Stomach (tissue), 4 donors: ENCODE data around the gene DOK3.

Experiments used
- EP300 ChIP-seq: sonication (generic); formaldehyde crosslinking; IDR thresholded peaks from one replicate; pipeline ENCODE4 v1.6.1; 2017; ENCODE audit warnings: antibody characterized with exemption
- TF ChIP-seq, protein P1 (sequence below), 7 experiments: fragments of 450-650 bp in 4 of 7; fragments of 200-600 bp in 3 of 7; sonication (generic) in 3 of 7; IDR thresholded peaks; one replicate each; pipeline ENCODE4 v1.5.1; 2016 to 2019; ENCODE audit warnings: antibody characterized with exemption in 7 of 7, control low read depth in 2 of 7, mild to moderate bottlenecking in 1 of 7

DNA sequence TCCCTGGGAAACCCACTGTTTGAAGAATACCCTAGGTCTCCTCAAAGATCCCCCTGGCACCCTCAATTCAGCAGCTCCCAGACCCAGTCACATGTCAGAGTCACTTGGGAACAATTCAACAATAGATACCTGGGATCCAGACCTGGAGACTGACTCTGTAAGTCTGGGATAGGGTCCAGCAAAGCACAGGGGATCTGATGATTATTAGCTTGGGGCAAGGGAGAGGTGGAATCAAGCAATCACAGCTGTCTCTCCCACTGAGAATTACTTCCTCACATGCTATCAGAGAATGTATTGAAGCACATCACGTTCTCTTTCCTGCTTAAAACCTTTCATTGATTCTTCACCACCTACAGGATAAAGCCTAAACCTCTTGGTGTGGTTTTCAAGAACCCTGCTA lies 38.9 kb upstream of the DOK3 start:
- TF ChIP-seq, protein P1, sequence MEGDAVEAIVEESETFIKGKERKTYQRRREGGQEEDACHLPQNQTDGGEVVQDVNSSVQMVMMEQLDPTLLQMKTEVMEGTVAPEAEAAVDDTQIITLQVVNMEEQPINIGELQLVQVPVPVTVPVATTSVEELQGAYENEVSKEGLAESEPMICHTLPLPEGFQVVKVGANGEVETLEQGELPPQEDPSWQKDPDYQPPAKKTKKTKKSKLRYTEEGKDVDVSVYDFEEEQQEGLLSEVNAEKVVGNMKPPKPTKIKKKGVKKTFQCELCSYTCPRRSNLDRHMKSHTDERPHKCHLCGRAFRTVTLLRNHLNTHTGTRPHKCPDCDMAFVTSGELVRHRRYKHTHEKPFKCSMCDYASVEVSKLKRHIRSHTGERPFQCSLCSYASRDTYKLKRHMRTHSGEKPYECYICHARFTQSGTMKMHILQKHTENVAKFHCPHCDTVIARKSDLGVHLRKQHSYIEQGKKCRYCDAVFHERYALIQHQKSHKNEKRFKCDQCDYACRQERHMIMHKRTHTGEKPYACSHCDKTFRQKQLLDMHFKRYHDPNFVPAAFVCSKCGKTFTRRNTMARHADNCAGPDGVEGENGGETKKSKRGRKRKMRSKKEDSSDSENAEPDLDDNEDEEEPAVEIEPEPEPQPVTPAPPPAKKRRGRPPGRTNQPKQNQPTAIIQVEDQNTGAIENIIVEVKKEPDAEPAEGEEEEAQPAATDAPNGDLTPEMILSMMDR (IDR thresholded peaks at IDR 0.05), result no peak
- TF ChIP-seq EP300, result no peak
